ENCODE results near the gene ADGRG4.

The ADGRG4 gene

GRCh38 chrX:136306182-136306581, 5.4 kb downstream of the ADGRG4 start:
- no peak for DNase-seq

- DNase-seq, result no peak
Measured at GRCh38 chrX:136307471-136307870, 6.7 kb downstream of the ADGRG4 start.

GRCh38 chrX:136310411-136310810, 9.6 kb downstream of the ADGRG4 start:
- no peak for DNase-seq

- DNase-seq, result no peak
Measured at GRCh38 chrX:136318156-136318555, 17.4 kb downstream of the ADGRG4 start.

- no peak for DNase-seq
Measured at GRCh38 chrX:136318895-136319597, 18.3 kb downstream of the ADGRG4 start.

GRCh38 chrX:136319600-136319999, 18.8 kb downstream of the ADGRG4 start:
- no peak for DNase-seq

- no peak for DNase-seq
Measured at GRCh38 chrX:136321532-136321931, 20.8 kb downstream of the ADGRG4 start.

- no peak for DNase-seq
Measured at GRCh38 chrX:136322064-136322463, 21.3 kb downstream of the ADGRG4 start.

GRCh38 chrX:136325377-136325776, 24.6 kb downstream of the ADGRG4 start:
- DNase-seq, result no peak

- DNase-seq, result no peak
Measured at GRCh38 chrX:136328933-136329332, 28.2 kb downstream of the ADGRG4 start.

GRCh38 chrX:136336623-136337022, 35.9 kb downstream of the ADGRG4 start:
- no peak for DNase-seq

GRCh38 chrX:136339702-136340101, 38.9 kb downstream of the ADGRG4 start:
- DNase-seq, result no peak

- no peak for DNase-seq
Measured at GRCh38 chrX:136344320-136344719, 43.6 kb downstream of the ADGRG4 start.

- no peak for DNase-seq
Measured at GRCh38 chrX:136346506-136346905, 45.7 kb downstream of the ADGRG4 start.

GRCh38 chrX:136347706-136348105, 46.9 kb downstream of the ADGRG4 start:
- no peak for DNase-seq

- DNase-seq, result no peak
Measured at GRCh38 chrX:136353526-136354093, 52.8 kb downstream of the ADGRG4 start.

GRCh38 chrX:136354201-136354600, 53.4 kb downstream of the ADGRG4 start:
- DNase-seq, result no peak

GRCh38 chrX:136369377-136369776, 68.6 kb downstream of the ADGRG4 start:
- no peak for DNase-seq

GRCh38 chrX:136376713-136377112, 76.0 kb downstream of the ADGRG4 start:
- no peak for DNase-seq

- DNase-seq, result no peak
Measured at GRCh38 chrX:136380010-136380769, 79.4 kb downstream of the ADGRG4 start.

- DNase-seq, result no peak
Measured at GRCh38 chrX:136386173-136386572, 85.4 kb downstream of the ADGRG4 start.

- no peak for DNase-seq
Measured at GRCh38 chrX:136386826-136387225, 86.1 kb downstream of the ADGRG4 start.

GRCh38 chrX:136387951-136388502, 87.3 kb downstream of the ADGRG4 start:
- no peak for DNase-seq

GRCh38 chrX:136390921-136391320, 90.2 kb downstream of the ADGRG4 start:
- no peak for DNase-seq

All from NCI-H187 (cell line).